Measurements from ENCODE around the gene C2orf72. TPM values are rescaled to one million over a fixed set of nuclear protein-coding genes. Genes with fewer than 3 reads are reported as not detected.

Gene C2orf72
- total RNA-seq, 3 donors from 2014 or later (not counting 1 experiment from before 2014, with no cell fraction given): not detected

GRCh38 chr2:231050018-231050901 is 12.9 kb downstream of the C2orf72 start:
- DNase-seq (peak; percentile 22 to 55), ATAC-seq (peak; percentile 59 to 88 (median 72))
- peaks cover 49% of the 10 kb centered on the region for H3K4me1 ChIP-seq (ENCODE audit: control insufficient read depth, insufficient read depth, low read length)
- intact Hi-C loops (cut with micrococcal nuclease): loop anchor here (5.0 kb wide), 1 partner anchor 173 kb away; no protein-coding TSS in a partner anchor
- TF ChIP-seq CTCF (IDR thresholded peaks at IDR 0.05): no peak
- H3K27ac ChIP-seq (ENCODE audit: low read length): no peak overlapping the region
- H3K36me3 Mint-ChIP-seq: no peaks in the 10 kb centered on the region
- no peaks in the 10 kb centered on the region for H3K36me3 ChIP-seq (ENCODE audit: control insufficient read depth, insufficient read depth, low read length)
- H3K4me1 Mint-ChIP-seq: peaks cover 37 to 43% of the 10 kb centered on the region in 2 donors
- no peak overlapping the region for H3K4me3 ChIP-seq (ENCODE audit: low read length)
- WGBS (ENCODE audit: insufficient coverage): 70% methylated on average over 9 of the region's 9 CpGs
- H3K4me3 Mint-ChIP-seq: peak overlapping the region; percentile 45
- H3K27me3 Mint-ChIP-seq (ENCODE audit: low read depth in 2 of 2): peaks cover 27 to 36% of the 10 kb centered on the region in 2 donors
- no peak overlapping the region for H3K27ac Mint-ChIP-seq
- H3K27me3 ChIP-seq (ENCODE audit: control insufficient read depth, insufficient read depth, low read length): peaks cover 19% of the 10 kb centered on the region
- H3K9me3 Mint-ChIP-seq: no peaks in the 10 kb centered on the region
- no peaks in the 10 kb centered on the region for H3K9me3 ChIP-seq (ENCODE audit: control insufficient read depth, insufficient read depth, low read length)

- H3K4me3 ChIP-seq (ENCODE audit: low read length): no peak overlapping the region
- 63% methylated on average over 5 of the region's 5 CpGs for WGBS (ENCODE audit: insufficient coverage)
- Mint-ChIP-seq H3K27me3 (ENCODE audit: low read depth in 2 of 2) (peaks cover 27 to 31% of the 10 kb centered on the region in 2 donors), H3K4me1 (peaks cover 38 to 43% of the 10 kb centered on the region in 2 donors), H3K36me3 (no peaks in the 10 kb centered on the region), H3K9me3 (no peaks in the 10 kb centered on the region), H3K4me3 (peak overlapping the region; percentile 78), H3K27ac (no peak overlapping the region)
- no peak for TF ChIP-seq CTCF (IDR thresholded peaks at IDR 0.05)
- peaks cover 19% of the 10 kb centered on the region for H3K27me3 ChIP-seq (ENCODE audit: control insufficient read depth, insufficient read depth, low read length)
- H3K27ac ChIP-seq (ENCODE audit: low read length): no peak overlapping the region
- H3K4me1 ChIP-seq (ENCODE audit: control insufficient read depth, insufficient read depth, low read length): peaks cover 49% of the 10 kb centered on the region
- no peaks in the 10 kb centered on the region for H3K9me3 ChIP-seq (ENCODE audit: control insufficient read depth, insufficient read depth, low read length)
- intact Hi-C loops (cut with micrococcal nuclease): loop anchor here (5.0 kb wide), 1 partner anchor 174 kb away; no protein-coding TSS in a partner anchor
- DNase-seq (no peak), ATAC-seq (peak in 1 of 3 donors; percentile 29)
- no peaks in the 10 kb centered on the region for H3K36me3 ChIP-seq (ENCODE audit: control insufficient read depth, insufficient read depth, low read length)
Measured at GRCh38 chr2:231051116-231051515, 13.8 kb downstream of the C2orf72 start.

- H3K9me3 ChIP-seq (ENCODE audit: control insufficient read depth, insufficient read depth, low read length): no peaks in the 10 kb centered on the region
- TF ChIP-seq CTCF (IDR thresholded peaks at IDR 0.05): peak; percentile 94
- peaks cover 16% of the 10 kb centered on the region for H3K27me3 ChIP-seq (ENCODE audit: control insufficient read depth, insufficient read depth, low read length)
- H3K27ac ChIP-seq (ENCODE audit: low read length): no peak overlapping the region
- ATAC-seq (peak; percentile 52 to 67 (median 59)), DNase-seq (peak; percentile 75 to 92)
- H3K4me3 ChIP-seq (ENCODE audit: low read length): peak overlapping the region; percentile 67
- Mint-ChIP-seq H3K27me3 (ENCODE audit: low read depth in 2 of 2) (peaks cover 23 to 27% of the 10 kb centered on the region in 2 donors), H3K36me3 (no peaks in the 10 kb centered on the region), H3K4me1 (peaks cover 46 to 52% of the 10 kb centered on the region in 2 donors), H3K27ac (peak overlapping the region; percentile 36 to 62), H3K9me3 (no peaks in the 10 kb centered on the region), H3K4me3 (peak overlapping the region; percentile 87)
- H3K4me1 ChIP-seq (ENCODE audit: control insufficient read depth, insufficient read depth, low read length): peaks cover 55% of the 10 kb centered on the region
- 8% methylated on average over 62 of the region's 62 CpGs for WGBS (ENCODE audit: insufficient coverage)
- intact Hi-C loops (cut with micrococcal nuclease): loop anchor here (1.0 to 5.0 kb wide), 2 partner anchors 175 to 228 kb away; no protein-coding TSS in a partner anchor
- H3K36me3 ChIP-seq (ENCODE audit: control insufficient read depth, insufficient read depth, low read length): no peaks in the 10 kb centered on the region
Measured at GRCh38 chr2:231052494-231053451, 15.4 kb downstream of the C2orf72 start.

Data from natural killer cell (primary cell).